Measurements from ENCODE around the gene VAMP2. TPM values are rescaled to one million over a fixed set of nuclear protein-coding genes. Genes with fewer than 3 reads are reported as not detected.

VAMP2 gene
- total and polyA plus RNA-seq, 4 donors: 4.2 to 25.9 (median 10.2) TPM

- Histone ChIP-seq H3K4me3 (ENCODE audit: low read depth in 1 of 3, low read length in 3 of 3) (peak overlapping the region; percentile 0 to 40 (median 16)), H3K27ac (ENCODE audit: low read depth in 1 of 2, low read length in 2 of 2) (no peak overlapping the region), H3K4me1 (ENCODE audit: control insufficient read depth in 4 of 4, insufficient read depth in 4 of 4, low read length in 3 of 4) (peaks cover 27 to 73% (median 63%) of the 10 kb centered on the region in 4 donors), H3K36me3 (ENCODE audit: control insufficient read depth in 4 of 4, insufficient read depth in 3 of 4, low read depth in 1 of 4, low read length in 3 of 4) (no peaks in the 10 kb centered on the region), H3K9me3 (ENCODE audit: control insufficient read depth in 4 of 4, low read length in 3 of 4) (no peaks in the 10 kb centered on the region), H3K27me3 (ENCODE audit: control insufficient read depth in 4 of 4, insufficient read depth in 4 of 4, low read length in 3 of 4) (peaks cover 3 to 26% (median 6%) of the 10 kb centered on the region in 4 donors), H3K9ac (ENCODE audit: low read depth in 1 of 2, low read length in 2 of 2) (no peak overlapping the region)
- peak; percentile 73 for DNase-seq (ENCODE audit: low spot score)
- TF ChIP-seq FOXA2 (IDR thresholded peaks at IDR 0.05) (no peak), NR2F2 (IDR thresholded peaks at IDR 0.05) (no peak), CTCF (IDR thresholded peaks at IDR 0.05; ENCODE audit: low read depth, low read length, missing input control) (peak; percentile 27), MAX (IDR thresholded peaks at IDR 0.05) (peak; percentile 27), GABPA (IDR thresholded peaks at IDR 0.05 in 1 of 2, conservative IDR thresholded peaks at IDR 0.05 in 1 of 2) (no peak)
- WGBS: 2% methylated on average over 40 of the region's 40 CpGs
Observed at GRCh38 chr17:8120520-8121406, 42.0 kb downstream of the VAMP2 start.

GRCh38 chr17:8119581-8120519 lies 42.9 kb downstream of the VAMP2 start:
- H3K4me1 ChIP-seq (ENCODE audit: control insufficient read depth in 4 of 4, insufficient read depth in 4 of 4, low read length in 3 of 4): peaks cover 23 to 65% (median 59%) of the 10 kb centered on the region in 4 donors
- no peaks in the 10 kb centered on the region for H3K9me3 ChIP-seq (ENCODE audit: control insufficient read depth in 4 of 4, low read length in 3 of 4)
- H3K27ac ChIP-seq (ENCODE audit: low read depth in 1 of 2, low read length in 2 of 2): peak overlapping the region; percentile 15 to 59
- DNase-seq (ENCODE audit: low spot score): peak; percentile 89
- under 1% methylated on average over 28 of the region's 28 CpGs for WGBS
- H3K9ac ChIP-seq (ENCODE audit: low read depth in 1 of 2, low read length in 2 of 2): peak overlapping the region; percentile 36 to 73
- TF ChIP-seq FOXA2 (IDR thresholded peaks at IDR 0.05) (no peak), RXRA (IDR thresholded peaks at IDR 0.05) (no peak), CTCF (IDR thresholded peaks at IDR 0.05; ENCODE audit: low read depth, low read length, missing input control) (peak; percentile 6), HNF4G (IDR thresholded peaks at IDR 0.05) (peak; percentile 24), RAD21 (IDR thresholded peaks at IDR 0.05) (no peak), EGR1 (IDR thresholded peaks at IDR 0.05; ENCODE audit: low read depth in 2 of 2) (no peak), YY1 (IDR thresholded peaks at IDR 0.05) (no peak), GABPA (IDR thresholded peaks at IDR 0.05 in 1 of 2, conservative IDR thresholded peaks at IDR 0.05 in 1 of 2) (no peak), REST (IDR thresholded peaks at IDR 0.05) (peak; percentile 20), SP1 (IDR thresholded peaks at IDR 0.05) (no peak), JUND (IDR thresholded peaks at IDR 0.05) (peak in 1 of 2 donors; percentile 21), FOXA1 (IDR thresholded peaks at IDR 0.05) (no peak), MAX (IDR thresholded peaks at IDR 0.05) (peak; percentile 71), TAF1 (conservative IDR thresholded peaks at IDR 0.05) (no peak), ATF3 (IDR thresholded peaks at IDR 0.05) (peak; percentile 99), HNF4A (conservative IDR thresholded peaks at IDR 0.05) (no peak), NR2F2 (IDR thresholded peaks at IDR 0.05) (peak; percentile 19), ZBTB33 (IDR thresholded peaks at IDR 0.05) (no peak)
- peak overlapping the region; percentile 15 to 43 (median 31) for H3K4me3 ChIP-seq (ENCODE audit: low read depth in 1 of 3, low read length in 3 of 3)
- peaks cover 5 to 28% (median 6%) of the 10 kb centered on the region in 4 donors for H3K27me3 ChIP-seq (ENCODE audit: control insufficient read depth in 4 of 4, insufficient read depth in 4 of 4, low read length in 3 of 4)
- no peaks in the 10 kb centered on the region for H3K36me3 ChIP-seq (ENCODE audit: control insufficient read depth in 4 of 4, insufficient read depth in 3 of 4, low read depth in 1 of 4, low read length in 3 of 4)
